ENCODE results near the gene CTAG1A.
"Not testable (repeated sequence)": the region's sequence is repeated elsewhere in the genome, so short reads cannot be mapped to it uniquely, and the experiment has no call there.

GRCh38 chrX:154608823-154609222 lies 23.9 kb downstream of the CTAG1A start:
- TF ChIP-seq CTCF (IDR thresholded peaks at IDR 0.05; ENCODE audit: low read length); EZH2 (optimal IDR thresholded peaks at IDR 0.05; ENCODE audit: low read depth, low read length): not testable (repeated sequence)

Measured in MM.1S (cell line).